Measurements from ENCODE around the gene USHBP1.

The USHBP1 gene

GRCh38 chr19:17237747-17238706 lies 26.5 kb downstream of the USHBP1 start:
- no peak for DNase-seq (ENCODE audit: low read depth)

- DNase-seq (ENCODE audit: low read depth): no peak
These were observed 27.6 kb downstream of the USHBP1 start for GRCh38 chr19:17236811-17237543.

- DNase-seq (ENCODE audit: low read depth): no peak
These were observed 28.4 kb downstream of the USHBP1 start for GRCh38 chr19:17235971-17236777.

GRCh38 chr19:17235300-17235970 lies 29.1 kb downstream of the USHBP1 start:
- DNase-seq (ENCODE audit: low read depth): peak; percentile 65

- DNase-seq (ENCODE audit: low read depth): peak; percentile 33
These were observed 29.6 kb downstream of the USHBP1 start for GRCh38 chr19:17234911-17235299.

- DNase-seq (ENCODE audit: low read depth): no peak
These were observed 32.3 kb downstream of the USHBP1 start for GRCh38 chr19:17232258-17232657.

GRCh38 chr19:17229890-17230289 lies 34.7 kb downstream of the USHBP1 start:
- no peak for DNase-seq (ENCODE audit: low read depth)

GRCh38 chr19:17227798-17228367 lies 36.7 kb downstream of the USHBP1 start:
- no peak for DNase-seq (ENCODE audit: low read depth)

GRCh38 chr19:17226002-17226933 lies 38.3 kb downstream of the USHBP1 start, which contains the start of gene OCEL1:
Gene OCEL1 (plus strand): TSS chr19:17226226. CDS start chr19:17226248, 22 bp downstream.
- DNase-seq (ENCODE audit: low read depth): peak; percentile 92

- no peak for DNase-seq (ENCODE audit: low read depth)
These were observed 39.5 kb downstream of the USHBP1 start for GRCh38 chr19:17225053-17225452.

- DNase-seq (ENCODE audit: low read depth): no peak
These were observed 44.3 kb downstream of the USHBP1 start for GRCh38 chr19:17220207-17220758.

GRCh38 chr19:17219286-17219685 lies 45.3 kb downstream of the USHBP1 start:
- no peak for DNase-seq (ENCODE audit: low read depth)

- DNase-seq (ENCODE audit: low read depth): no peak
These were observed 48.4 kb downstream of the USHBP1 start for GRCh38 chr19:17216058-17216670.

- peak; percentile 74 for DNase-seq (ENCODE audit: low read depth)
These were observed 49.2 kb downstream of the USHBP1 start, which contains the start of gene USE1 for GRCh38 chr19:17215127-17215971. Gene USE1 (plus strand): TSS chr19:17215357. CDS start chr19:17215406, 49 bp downstream.

GRCh38 chr19:17214508-17215126 lies 49.9 kb downstream of the USHBP1 start:
- DNase-seq (ENCODE audit: low read depth): no peak

GRCh38 chr19:17213334-17213733 lies 51.2 kb downstream of the USHBP1 start:
- DNase-seq (ENCODE audit: low read depth): no peak

- no peak for DNase-seq (ENCODE audit: low read depth)
These were observed 52.7 kb downstream of the USHBP1 start for GRCh38 chr19:17211547-17212446.
